SK-N-MC (cell line): Measurements from ENCODE around the gene DGKD.

ENCODE experiments used
- DNase-seq: peaks from one replicate; pipeline ENCODE4 v3.0.0-alpha.2; 2011; ENCODE audit warnings: low read depth, low spot score
- H3K27ac ChIP-seq: fragments of 200-600 bp; sonication (generic); 2 replicates; pipeline ENCODE4 v1.5.1; 2016; ENCODE audit warnings: mixed run types
- H3K36me3 ChIP-seq: fragments of 200-600 bp; sonication (generic); 2 replicates; pipeline ENCODE4 v1.6.1; 2017; ENCODE audit warnings: antibody characterized with exemption, low read length, mixed read lengths; ENCODE audit not compliant: insufficient read depth
- H3K4me3 ChIP-seq: fragments of 200-600 bp; sonication (generic); 2 replicates; pipeline ENCODE4 v1.5.1; 2016
- H3K9ac ChIP-seq: fragments of 200-600 bp; sonication (generic); 2 replicates; pipeline ENCODE4 v1.8.0; 2017; ENCODE audit warnings: mixed run types, mixed read lengths; ENCODE audit not compliant: insufficient read length
- H3K9me3 ChIP-seq: fragments of 200-600 bp; sonication (generic); 2 replicates; pipeline ENCODE4 v1.6.1; 2017; ENCODE audit warnings: low read depth, mild to moderate bottlenecking, antibody characterized with exemption, low read length, moderate library complexity, mixed read lengths
- EZH2 ChIP-seq: fragments of 200-600 bp; sonication (generic); IDR thresholded peaks from one replicate; pipeline ENCODE4 v1.6.1; 2017; ENCODE audit warnings: antibody characterized with exemption
- FOXP2 ChIP-seq: optimal IDR thresholded peaks from 2 replicates; pipeline ENCODE3; 2011; ENCODE audit warnings: mild to moderate bottlenecking, moderate library complexity; ENCODE audit not compliant: insufficient read depth; ENCODE audit errors: extremely low read length, control extremely low read depth
- POLR2AphosphoS5 ChIP-seq: IDR thresholded peaks from 2 replicates; pipeline ENCODE4 v1.6.1; 2012; ENCODE audit warnings: mild to moderate bottlenecking, low read depth, low read length, borderline replicate concordance

The DGKD gene

DNA sequence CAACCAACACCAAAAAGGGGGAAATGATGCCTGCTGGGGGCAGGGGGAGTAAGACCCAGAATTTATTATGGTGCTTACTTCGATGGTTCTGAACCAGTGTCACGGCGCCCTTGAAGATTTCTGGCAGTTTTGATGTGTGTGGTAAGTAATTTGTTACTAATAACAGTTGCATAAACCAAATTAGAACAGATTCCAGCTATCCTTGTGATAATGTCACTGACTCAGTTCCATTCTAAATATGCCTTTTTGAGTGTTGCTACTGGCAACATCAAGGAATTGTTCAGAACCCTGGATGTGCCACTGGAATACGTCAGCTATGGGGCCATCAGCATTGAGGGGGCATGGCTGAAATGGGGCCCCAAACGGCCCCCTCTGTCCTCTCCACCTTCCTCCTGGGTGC lies 35.0 kb upstream of the DGKD start:
- no peak for TF ChIP-seq POLR2AphosphoS5
- TF ChIP-seq EZH2: no peak
- no peak for TF ChIP-seq FOXP2
- H3K9ac ChIP-seq: no peak overlapping the region
- H3K36me3 ChIP-seq: no peaks in the 10 kb centered on the region
- no peak for DNase-seq
- H3K9me3 ChIP-seq: no peaks in the 10 kb centered on the region; the same call in 1 of the 2 replicates
- no peak overlapping the region for H3K4me3 ChIP-seq
- H3K27ac ChIP-seq: no peak overlapping the region

GRCh38 chr2:233320470-233320869 lies 33.8 kb upstream of the DGKD start:
- no peak overlapping the region for H3K27ac ChIP-seq
- DNase-seq: no peak
- H3K36me3 ChIP-seq: no peaks in the 10 kb centered on the region
- no peak overlapping the region for H3K9ac ChIP-seq
- H3K9me3 ChIP-seq: no peaks in the 10 kb centered on the region; the same call in 1 of the 2 replicates
- H3K4me3 ChIP-seq: no peak overlapping the region
- no peak for TF ChIP-seq POLR2AphosphoS5
- TF ChIP-seq FOXP2: no peak
- no peak for TF ChIP-seq EZH2

DNA sequence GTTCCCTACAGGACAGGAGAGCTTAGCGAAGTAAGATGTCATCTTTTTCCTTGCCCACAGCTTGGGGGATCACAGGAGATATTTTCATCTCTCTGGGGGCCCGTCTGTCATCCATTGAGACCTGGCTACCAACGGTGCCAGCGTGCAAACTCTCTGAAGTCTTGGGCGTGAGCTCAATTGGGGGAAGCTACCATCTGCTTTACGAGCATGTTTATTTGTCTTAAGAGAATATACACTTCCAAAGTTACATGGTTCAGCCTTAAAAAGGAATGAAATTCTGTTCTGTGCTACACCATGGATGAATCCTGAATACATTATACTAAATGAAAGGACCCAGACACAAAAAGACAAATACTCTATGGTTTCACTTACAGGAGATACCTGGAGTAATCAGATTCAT lies 33.1 kb upstream of the DGKD start:
- TF ChIP-seq POLR2AphosphoS5: no peak
- no peak for TF ChIP-seq EZH2
- no peak for TF ChIP-seq FOXP2
- no peaks in the 10 kb centered on the region; the same call in 1 of the 2 replicates for H3K9me3 ChIP-seq

DNA sequence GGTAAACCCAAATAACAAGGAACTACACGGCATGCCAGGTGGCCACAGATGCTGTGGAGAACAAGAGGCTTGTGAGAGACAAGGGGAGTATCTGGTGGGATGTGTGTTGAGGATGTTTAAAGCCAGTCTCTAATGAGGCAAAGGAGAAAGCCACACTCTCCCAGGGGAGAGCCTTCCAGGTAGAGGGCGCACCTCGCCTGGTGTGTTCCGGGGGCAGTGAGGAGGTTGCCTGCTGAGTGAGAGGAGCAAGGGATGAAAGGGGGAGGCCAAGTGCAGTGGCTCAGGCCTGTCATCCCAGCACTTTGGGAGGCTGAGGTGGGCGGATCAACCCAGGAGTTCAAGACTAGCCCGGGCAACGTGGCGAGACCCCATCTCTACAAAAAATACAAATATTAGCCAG lies 30.4 kb upstream of the DGKD start:
- no peak overlapping the region for H3K9ac ChIP-seq
- DNase-seq: no peak
- no peak overlapping the region for H3K4me3 ChIP-seq
- no peaks in the 10 kb centered on the region for H3K36me3 ChIP-seq
- TF ChIP-seq EZH2: no peak
- TF ChIP-seq POLR2AphosphoS5: no peak
- no peak for TF ChIP-seq FOXP2
- no peaks in the 10 kb centered on the region for H3K9me3 ChIP-seq
- H3K27ac ChIP-seq: no peak overlapping the region

More for the DNA sequence above, 33.1 kb upstream of the DGKD start:
- H3K4me3 ChIP-seq: no peak overlapping the region
- no peaks in the 10 kb centered on the region for H3K36me3 ChIP-seq
- DNase-seq: no peak
- H3K9ac ChIP-seq: no peak overlapping the region
- H3K27ac ChIP-seq: no peak overlapping the region

- DNase-seq: no peak
- no peak for TF ChIP-seq FOXP2
- TF ChIP-seq EZH2: no peak
- TF ChIP-seq POLR2AphosphoS5: no peak
- Histone ChIP-seq H3K36me3 (no peaks in the 10 kb centered on the region), H3K27ac (no peak overlapping the region), H3K4me3 (no peak overlapping the region), H3K9ac (no peak overlapping the region), H3K9me3 (no peaks in the 10 kb centered on the region)
These were observed 29.0 kb upstream of the DGKD start for GRCh38 chr2:233325256-233325655.

DNA sequence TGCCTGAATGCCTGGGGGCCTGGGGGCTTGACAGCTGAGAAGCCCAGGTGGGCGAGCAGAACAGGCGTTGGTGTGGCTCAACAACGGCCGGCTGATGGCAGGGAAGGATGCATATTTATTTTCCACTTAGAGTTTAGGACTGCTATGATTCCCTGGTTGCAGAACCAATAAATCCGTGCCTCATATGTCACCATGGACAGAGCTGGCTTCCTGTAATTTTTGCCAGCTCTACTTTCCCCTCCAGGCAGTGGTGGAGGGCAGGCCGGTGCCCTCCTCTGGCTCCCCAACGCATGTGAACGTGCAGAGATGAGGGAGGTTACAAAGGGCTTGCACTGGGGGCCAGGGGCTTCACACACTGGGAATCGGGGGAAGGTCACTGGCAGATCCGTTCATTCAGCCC lies 28.5 kb upstream of the DGKD start:
- DNase-seq: no peak
- Histone ChIP-seq H3K36me3 (no peaks in the 10 kb centered on the region), H3K27ac (no peak overlapping the region), H3K9me3 (no peaks in the 10 kb centered on the region), H3K9ac (no peak overlapping the region), H3K4me3 (no peak overlapping the region)
- no peak for TF ChIP-seq POLR2AphosphoS5
- no peak for TF ChIP-seq EZH2
- no peak for TF ChIP-seq FOXP2

DNA sequence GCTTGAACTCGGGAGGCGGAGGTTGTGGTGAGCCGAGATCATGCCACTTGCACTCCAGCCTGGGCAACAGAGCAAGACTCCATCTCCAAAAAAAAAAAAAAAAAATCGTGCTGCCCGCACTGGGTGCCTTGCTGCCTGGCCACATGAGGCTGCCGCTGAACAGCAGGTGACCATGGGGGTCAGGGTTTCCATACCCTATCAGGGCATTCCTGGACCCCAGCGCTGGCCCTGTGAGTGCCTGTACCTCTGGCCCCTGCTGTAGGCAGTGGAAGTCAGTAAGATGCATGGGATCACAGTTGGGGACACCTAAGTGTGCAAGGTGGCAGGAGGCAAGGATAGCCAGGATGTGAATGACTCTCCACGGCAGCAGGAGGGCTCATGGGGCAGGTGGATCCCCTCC lies 27.8 kb upstream of the DGKD start:
- no peak overlapping the region for H3K4me3 ChIP-seq
- H3K9me3 ChIP-seq: no peaks in the 10 kb centered on the region
- no peaks in the 10 kb centered on the region for H3K36me3 ChIP-seq
- no peak for DNase-seq
- TF ChIP-seq POLR2AphosphoS5 (no peak), EZH2 (no peak), FOXP2 (no peak)
- H3K27ac ChIP-seq: no peak overlapping the region
- no peak overlapping the region for H3K9ac ChIP-seq

DNA sequence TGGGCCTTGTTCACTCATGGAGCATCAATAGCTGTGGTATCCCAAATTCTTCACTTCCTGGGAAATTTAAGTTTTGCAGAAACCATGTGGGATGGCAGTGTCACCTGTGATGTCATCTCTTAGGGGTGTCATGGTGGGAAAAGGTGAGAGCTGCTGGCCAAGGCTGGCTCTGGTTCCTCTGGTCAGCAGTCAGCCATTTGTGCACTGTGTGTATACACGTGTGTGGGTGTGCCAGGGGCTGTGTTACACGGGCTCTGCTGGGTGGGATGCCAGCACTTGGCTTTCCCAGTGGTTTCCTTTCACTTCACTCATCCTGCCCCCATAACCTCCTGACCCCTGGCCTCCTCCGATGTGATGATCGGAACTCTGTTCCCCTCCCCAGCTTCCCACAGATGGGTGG lies 25.4 kb upstream of the DGKD start:
- Histone ChIP-seq H3K36me3 (no peaks in the 10 kb centered on the region), H3K9ac (peak overlapping the region; percentile 60), H3K9me3 (no peaks in the 10 kb centered on the region), H3K27ac (peak overlapping the region; percentile 99), H3K4me3 (no peak overlapping the region)
- TF ChIP-seq FOXP2 (no peak), EZH2 (no peak), POLR2AphosphoS5 (no peak)
- no peak for DNase-seq

- DNase-seq: peak; percentile 88
- Histone ChIP-seq H3K4me3 (peak overlapping the region; percentile 55), H3K9ac (peak overlapping the region; percentile 60), H3K36me3 (no peaks in the 10 kb centered on the region), H3K27ac (peak overlapping the region; percentile 99), H3K9me3 (no peaks in the 10 kb centered on the region)
- no peak for TF ChIP-seq EZH2
- TF ChIP-seq POLR2AphosphoS5: peak; percentile 47; the same call in 1 of the 2 replicates
These were observed 24.7 kb upstream of the DGKD start for GRCh38 chr2:233329489-233330135.
